GM18907 (cell line): ENCODE data around the gene ETF1.

Source experiments
- ATAC-seq: cut with Tn5 transposase; IDR thresholded peaks from one replicate; pipeline ENCODE4 v1.9.1; 2021; ENCODE audit warnings: mild to moderate bottlenecking, moderate library complexity; ENCODE audit not compliant: unreplicated experiment

The ETF1 gene

DNA sequence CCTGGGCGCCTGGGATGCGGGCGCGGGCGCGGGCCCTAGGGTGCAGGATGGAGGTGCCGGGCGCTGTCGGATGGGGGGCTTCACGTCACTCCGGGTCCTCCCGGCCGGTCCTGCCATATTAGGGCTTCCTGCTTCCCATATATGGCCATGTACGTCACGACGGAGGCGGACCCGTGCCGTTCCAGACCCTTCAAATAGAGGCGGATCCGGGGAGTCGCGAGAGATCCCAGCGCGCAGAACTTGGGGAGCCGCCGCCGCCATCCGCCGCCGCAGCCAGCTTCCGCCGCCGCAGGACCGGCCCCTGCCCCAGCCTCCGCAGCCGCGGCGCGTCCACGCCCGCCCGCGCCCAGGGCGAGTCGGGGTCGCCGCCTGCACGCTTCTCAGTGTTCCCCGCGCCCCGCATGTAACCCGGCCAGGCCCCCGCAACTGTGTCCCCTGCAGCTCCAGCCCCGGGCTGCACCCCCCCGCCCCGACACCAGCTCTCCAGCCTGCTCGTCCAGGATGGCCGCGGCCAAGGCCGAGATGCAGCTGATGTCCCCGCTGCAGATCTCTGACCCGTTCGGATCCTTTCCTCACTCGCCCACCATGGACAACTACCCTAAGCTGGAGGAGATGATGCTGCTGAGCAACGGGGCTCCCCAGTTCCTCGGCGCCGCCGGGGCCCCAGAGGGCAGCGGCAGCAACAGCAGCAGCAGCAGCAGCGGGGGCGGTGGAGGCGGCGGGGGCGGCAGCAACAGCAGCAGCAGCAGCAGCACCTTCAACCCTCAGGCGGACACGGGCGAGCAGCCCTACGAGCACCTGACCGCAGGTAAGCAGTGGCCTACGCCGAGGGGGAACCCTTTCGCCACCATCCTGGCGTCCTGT is 77.5 kb downstream of the ETF1 start, which contains the start of gene EGR1:
EGR1 (plus strand) TSS at position 219 of the 864 bp plus-strand sequence; CDS start at position 502, 283 bp downstream.
- ATAC-seq = peak; percentile 68

DNA sequence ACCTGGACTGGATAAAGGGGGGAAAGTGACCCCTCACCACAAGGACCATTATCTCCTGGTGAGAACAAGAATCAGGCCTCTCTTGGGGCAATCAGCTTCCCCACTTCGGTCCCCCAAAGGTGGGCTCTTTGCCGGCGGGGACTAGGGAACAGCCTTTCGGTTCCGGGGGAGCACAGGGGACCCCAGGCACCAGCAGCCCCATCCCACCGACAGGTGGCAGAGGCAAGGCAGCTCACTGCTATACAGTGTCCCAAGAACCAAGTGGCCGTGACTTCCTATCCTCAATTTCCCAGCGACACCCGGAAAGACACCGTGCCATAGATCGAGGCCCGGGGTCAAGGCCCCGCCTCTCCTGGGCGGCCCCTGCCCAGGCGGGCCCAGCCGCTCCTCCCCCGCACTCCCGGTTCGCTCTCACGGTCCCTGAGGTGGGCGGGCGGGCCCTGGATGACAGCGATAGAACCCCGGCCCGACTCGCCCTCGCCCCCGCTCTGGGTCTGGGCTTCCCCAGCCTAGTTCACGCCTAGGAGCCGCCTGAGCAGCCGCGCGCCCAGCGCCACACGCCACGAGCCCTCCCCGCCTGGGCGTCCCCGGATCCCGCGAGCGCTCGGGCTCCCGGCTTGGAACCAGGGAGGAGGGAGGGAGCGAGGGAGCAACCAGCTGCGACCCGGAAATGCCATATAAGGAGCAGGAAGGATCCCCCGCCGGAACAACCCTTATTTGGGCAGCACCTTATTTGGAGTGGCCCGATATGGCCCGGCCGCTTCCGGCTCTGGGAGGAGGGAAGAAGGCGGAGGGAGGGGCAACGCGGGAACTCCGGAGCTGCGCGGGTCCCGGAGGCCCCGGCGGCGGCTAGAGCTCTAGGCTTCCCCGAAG is 78.4 kb downstream of the ETF1 start:
- ATAC-seq = peak; percentile 82

DNA sequence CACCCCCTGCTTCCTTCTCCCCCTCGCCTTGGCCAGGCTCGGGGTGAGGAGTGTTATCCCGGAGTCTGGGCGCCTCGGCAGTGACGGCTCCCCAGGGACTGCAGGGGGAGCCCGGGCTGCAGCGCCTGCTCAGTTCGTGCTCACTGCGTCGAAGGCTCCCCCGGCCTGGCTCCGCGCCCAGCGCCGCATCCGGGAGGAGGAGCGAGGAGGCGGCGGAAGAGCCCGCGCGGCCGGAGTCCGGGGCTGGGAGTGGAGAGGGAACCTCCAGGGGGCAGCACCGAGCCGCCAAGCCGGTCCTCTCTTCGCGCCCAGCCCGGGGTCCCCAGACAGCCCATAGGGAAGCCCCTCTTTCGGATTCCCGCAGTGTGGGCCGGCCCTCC is 79.0 kb downstream of the ETF1 start:
- ATAC-seq = peak; percentile 54

DNA sequence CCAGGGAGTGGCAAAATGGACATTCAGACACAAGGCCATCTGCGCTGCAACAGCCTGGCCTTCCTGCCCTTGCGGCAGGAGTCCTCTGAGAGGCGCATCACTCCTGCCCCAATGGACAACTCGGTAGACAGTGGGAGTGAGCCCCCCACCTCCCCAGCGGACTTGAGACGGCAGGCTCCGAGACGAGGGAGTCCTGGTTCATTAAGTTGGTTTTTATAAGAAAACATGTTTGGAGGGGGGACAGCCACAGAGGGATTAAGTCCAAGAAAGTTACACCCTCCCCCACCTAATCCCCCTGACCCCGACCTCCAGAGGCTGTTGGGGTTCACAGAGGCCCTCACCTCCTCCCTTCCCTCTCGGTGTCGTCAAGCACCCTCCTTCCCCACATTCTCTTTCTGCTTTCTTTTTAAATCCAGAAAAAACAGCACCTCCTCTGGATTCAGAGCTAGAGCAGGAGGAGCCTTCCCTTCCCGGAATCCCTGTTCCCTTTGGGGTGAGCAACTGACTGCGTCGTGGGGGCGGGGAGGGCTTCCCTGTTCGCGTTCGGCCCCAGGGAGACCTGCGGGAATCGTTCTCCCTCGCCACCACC is 79.5 kb downstream of the ETF1 start:
- ATAC-seq = no peak

DNA sequence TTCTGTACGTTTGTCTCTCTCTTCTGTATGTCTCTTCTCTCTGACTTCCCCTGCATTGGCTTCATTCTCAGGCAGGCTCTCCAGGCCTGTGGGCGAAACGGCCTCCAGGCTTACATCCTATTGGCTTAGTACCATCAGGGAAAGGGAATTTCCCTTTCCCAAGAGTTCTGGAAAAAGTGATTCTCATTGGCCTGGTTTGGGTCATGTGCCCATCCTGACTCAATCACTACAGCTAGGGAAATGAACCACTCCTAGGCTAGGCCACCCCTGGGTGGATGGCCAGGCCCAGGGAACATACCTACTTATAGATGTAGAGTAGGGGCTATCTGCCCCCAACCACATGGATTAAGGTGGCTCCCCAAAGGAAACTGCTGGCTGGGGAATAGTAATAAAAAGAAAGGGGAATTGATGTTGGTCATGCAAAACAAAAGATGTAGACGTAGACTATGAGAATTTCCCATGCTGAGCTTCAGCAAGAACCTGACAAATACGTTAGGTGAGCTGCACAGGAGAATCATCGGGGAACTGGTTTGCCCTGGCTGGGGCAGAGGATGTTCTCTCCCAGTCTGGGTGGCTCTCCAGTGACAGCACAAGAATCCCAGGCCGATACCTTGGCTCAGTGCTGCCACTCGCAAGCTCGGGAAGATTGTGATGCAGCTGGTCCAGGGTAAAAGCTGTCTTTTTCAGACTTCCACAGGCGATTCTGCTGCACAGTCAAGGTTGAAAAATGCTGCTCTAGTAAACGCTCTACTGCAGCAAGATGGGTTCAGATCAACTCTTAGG is 81.5 kb downstream of the ETF1 start:
- no peak for ATAC-seq

DNA sequence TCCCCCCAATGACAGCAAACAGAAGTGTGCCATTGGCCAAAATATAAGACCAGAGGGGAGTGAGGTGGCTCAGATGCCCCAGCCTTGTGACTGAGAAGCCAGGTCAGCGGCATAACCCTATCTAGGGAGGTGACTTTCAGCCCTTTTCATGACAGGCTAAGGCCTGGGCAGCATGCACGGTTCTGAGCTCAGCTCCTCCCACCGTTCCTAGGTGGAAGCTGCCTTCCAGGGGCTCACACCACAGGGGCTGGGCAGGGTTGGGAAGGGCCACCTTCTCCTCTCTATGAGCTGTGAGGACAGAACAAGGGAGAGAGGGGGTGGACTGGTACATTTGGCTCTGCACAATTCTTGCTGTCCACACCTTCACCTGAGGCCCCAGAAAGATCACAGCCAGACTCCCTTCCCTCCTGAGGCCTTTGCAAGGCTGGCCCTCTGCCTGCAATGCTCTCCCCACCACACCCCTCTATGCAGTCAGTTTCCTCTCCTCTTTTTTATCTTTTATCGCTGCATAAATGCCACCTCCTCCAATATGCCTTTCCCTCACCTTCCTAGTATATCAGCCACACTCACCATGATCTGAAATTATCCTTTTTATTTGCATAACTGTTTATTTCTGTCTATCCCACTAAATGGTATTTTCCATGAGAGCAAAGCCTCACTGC is 82.9 kb downstream of the ETF1 start:
- ATAC-seq = no peak

DNA sequence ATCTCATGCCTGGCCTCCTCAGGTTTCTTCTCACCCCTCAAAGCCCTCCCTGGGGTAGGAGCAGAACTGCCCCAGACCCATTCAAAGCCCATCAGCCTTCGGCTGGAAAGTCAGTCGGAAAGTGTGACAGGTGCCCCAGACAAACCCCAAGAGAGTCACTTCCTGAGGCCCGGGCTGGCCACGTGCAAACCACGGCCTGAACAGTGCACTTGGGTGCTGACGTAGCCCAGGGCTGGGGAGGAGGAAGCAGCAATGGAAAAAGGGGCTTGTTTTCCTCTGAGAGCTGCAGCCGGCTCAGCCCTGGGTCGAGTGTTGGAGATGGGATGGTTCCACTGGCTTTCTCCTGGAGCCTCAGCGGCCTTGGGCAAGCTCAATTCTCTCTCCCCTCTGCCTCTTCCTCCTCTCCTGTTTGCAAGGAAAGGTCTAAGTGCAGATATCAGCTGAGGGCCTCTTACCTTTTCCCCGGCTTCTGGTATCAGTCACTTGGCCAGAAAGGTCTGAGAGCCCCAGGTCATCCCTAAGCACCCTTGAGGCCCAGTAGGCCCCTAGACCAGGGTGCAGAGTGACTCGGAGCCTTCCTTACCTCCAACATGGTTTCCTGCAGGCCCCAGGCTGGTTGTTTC is 83.6 kb downstream of the ETF1 start:
- ATAC-seq = no peak

DNA sequence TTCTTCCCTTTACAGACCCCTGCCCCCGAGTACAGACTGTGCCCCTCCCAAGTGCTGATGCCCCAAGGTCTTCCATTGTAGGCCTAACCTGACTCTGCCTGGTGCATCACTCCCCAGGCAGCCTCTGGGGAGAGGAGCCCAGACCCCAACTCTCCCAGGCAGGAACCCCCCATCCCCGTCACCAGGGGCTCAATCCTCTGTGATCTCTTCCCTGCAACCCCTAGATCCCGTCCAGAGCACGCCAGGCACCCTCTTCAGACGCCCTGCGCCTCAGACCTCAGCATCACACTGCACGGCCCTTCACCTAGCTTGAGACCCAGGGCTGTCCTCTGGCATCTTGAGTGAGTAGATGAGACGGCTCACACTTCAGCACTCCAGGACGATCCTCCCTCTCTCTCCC is 84.2 kb downstream of the ETF1 start:
- no peak for ATAC-seq

DNA sequence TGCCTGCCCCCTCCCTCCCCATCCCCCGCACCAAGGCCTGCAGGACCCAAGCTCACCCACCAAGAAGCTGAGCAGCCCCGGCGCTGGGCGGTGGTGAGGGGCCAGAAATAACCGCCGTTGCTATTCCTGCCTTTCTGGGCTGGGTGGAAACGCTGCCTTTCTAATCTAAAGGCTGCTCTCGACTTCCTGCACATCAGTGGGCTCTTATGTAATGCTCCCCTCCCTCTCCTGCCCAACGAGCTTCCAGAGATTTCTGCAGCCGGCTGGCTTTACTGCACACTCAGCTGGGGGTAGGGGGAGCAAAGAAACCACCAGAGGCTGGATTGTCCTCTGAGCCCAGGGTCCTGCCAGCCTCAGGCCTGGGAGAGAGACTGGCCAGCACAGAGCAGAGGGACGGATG is 84.7 kb downstream of the ETF1 start:
- no peak for ATAC-seq

DNA sequence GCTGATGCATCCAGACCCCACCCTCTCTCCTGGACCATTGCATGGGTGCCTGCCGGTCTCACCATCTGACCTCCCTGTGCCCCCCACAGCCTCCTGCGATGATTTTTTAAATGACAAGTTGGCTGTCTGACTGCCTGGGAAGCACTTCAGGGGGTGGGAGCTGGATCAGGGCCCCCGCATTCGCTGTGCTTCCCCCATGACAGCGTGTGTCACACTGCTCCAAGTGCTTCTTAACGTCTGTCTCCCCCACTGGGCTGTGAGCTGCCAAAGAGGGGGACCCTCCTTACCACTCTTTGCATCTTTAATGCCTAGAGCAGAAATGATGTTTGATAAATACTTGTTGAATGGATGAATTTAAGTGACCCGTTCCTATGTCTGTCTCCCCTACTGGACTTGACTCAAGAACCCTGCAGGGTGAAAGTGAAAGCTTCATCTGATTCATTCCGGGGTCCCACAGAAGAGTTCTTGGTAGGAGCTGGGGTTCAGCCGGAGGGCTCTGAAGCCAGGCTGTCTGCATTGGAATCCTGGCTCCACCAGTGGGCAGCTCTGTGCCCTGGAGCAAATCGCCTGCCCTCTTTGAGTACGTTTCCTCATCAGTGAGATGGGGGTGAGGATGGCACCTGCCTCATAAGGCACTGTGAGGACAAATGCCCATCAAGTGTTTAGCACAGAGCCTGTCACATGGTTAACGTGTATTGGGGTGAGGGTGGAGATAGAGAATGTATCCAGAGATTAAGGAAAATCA is 85.3 kb downstream of the ETF1 start:
- no peak for ATAC-seq
